Raji (cell line): Measurements from ENCODE around the gene CLIC5.

Experiments
- POLR2A ChIP-seq: IDR thresholded peaks from 2 replicates; pipeline ENCODE4 v1.6.1; 2011; ENCODE audit warnings: low read depth, low read length, control low read depth; ENCODE audit not compliant: insufficient read depth

Gene CLIC5

DNA sequence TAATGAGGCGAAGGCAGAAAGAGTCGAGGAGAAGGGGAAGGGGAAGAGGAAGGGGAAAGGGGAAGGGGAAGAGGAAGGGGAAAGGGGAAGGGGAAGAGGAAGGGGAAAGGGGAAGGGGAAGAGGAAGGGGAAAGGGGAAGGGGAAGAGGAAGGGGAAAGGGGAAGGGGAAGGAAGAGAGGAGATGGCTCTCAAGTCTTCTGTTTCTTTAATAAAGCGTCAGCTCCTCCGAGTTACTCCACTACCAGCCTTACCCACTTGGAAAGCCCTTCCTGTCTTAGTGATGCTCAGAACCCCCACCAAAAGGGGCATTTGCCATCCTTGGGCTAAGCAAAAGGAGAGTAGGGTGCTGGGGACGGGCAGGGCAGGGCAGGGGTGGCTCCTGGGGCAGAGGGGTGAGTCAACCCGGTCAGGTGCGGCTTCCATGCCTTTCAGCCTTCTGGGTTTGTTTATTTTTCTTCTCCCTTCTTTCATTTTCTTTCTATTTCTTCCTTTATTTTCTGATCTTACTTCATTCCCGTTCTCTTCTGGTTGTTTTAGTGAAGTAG, 476 bp upstream of the CLIC5 start:
- TF ChIP-seq POLR2A: no peak

DNA sequence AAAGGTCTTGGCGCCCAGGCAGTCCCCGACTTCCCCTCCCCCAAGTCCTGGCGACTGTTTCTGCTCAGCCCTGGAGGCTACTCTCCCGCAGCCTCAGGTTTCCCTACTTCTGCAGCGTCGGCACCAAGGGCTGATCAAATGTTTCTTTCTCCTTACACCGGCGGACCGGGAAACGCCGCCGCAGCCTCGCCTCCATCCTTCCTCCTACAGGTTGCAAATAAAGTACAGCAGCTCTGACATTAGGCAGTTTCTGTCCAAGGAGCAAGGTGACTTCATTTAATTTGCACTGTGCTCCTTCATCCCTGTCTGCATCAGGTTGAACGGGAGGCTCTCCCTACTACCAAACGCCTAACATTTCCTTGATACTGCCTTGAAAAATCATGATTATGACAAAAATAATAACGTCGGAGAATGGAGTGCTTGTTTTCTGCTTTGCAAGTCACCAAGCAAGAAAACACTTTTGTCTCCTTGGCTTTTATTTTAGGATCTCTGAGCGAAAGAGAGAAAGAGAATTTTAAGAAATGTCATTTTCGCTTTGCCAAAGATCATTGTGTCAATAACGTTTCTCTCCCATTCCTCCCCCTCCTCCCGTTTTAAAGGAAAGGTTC, 1.0 kb downstream of the CLIC5 start:
- no peak for TF ChIP-seq POLR2A

DNA sequence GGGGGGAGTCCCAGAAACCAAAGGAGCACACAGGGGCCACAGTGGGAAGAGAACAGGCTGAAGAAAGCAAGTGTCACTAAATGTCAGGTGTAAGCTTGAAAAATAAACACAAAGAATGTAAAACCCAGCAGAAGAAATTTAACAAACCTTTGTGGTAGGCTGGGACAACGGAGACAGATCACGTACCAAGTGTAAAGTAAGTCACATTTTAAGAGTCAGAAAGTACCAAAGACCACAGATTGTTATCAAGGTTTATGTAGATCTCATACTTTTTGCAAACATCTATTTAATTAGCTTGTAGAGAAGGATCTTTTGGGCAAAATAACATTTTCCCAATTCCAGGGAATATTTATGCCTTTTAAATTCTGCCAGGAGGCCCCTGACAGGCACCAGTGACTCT, 1.6 kb downstream of the CLIC5 start:
- TF ChIP-seq POLR2A: no peak

DNA sequence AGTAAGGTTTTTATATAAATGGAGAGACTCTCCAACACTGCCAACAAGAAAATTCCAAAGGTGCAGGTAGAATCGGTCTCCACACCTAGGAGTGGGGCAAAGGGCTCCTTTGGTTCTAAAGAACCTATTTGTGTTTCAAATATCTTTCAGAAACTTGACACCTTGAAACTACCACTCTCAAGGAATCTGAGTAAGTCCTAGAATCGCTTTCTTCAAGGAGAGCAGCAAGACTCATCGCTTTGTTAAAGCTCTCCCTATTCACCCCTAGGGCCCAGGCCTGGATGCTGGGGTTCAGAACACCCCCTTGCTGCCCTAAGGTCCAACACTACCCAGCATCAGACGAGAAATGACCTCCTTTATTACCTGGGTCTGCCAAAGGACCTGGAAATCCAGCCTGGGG, 2.0 kb downstream of the CLIC5 start:
- no peak for TF ChIP-seq POLR2A

DNA sequence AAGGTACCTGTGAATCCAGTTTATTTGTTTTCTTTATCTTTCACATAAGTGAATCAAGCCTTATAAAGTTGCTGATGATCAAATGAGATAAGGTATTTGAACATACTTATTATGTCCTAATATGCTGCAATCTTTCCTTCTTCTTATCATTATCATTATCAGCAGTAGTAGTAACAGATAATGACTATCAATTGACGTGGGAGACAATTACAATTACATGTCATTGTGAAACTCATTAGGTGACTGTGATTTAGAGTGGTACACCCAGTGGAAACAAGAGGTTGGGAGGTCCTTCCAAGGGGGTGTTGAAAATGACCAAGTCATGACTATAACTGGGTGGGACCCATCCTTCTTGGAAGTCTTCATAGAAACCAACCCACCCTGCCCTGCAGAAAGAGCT, 2.8 kb downstream of the CLIC5 start:
- no peak for TF ChIP-seq POLR2A

DNA sequence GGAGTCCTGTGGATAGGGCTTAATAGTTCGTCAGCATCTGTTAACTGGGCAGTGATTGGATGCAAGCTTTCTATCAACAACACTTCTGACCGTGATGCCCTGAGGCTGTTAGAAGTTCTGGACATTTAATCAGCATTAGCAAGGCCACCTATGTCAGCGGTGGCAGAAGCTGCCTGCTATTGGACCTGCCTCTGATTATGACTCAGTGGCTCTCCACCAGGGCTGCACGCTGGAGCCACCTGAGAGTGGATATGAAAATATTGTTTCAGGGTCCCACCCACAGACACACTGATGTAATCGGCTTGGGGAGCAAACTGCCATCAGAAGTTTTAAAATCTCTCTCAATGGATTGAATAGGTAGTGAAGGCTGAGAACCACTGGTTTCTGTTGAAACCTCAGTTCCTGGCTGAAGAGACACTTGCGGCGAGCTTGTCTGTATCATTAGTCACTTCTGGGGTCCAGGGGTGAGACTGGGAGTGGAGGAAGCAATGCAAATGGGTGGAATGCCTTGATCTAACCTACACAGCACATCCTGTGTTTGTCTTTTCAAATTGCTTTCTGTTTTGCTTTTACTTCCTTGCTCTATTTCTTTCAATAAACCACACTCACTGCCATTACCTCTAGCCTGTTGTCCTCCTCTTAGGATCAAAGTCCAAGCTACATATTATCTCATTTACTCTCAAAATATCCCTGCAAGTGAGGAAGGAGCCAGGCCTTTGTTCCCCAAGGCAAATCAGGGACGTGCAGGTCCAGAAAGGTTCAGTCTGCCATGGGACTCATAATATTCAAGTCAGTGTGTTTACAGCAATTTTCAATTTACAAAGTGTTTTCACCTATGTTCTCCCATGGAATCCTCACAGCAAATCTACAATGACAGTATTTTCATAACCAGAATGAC, 4.2 kb downstream of the CLIC5 start:
- no peak for TF ChIP-seq POLR2A

DNA sequence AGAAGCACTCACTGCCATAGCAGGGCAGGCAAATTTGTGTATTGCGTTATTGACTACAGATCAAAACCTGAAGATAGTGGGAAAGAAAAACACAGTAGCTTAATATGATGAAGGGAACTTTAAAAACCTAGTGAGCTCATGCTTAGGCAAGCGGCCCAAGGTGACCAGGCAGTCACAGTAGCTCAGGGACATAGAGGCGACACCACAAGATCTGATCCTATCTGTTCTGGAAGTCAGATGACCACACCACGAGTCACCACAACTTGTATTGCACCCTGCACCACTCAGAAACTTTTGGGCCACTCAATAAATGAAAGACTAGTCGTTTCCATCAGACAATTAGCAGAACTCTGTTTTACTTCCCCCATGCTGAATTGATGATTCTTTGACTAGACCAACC, 4.9 kb downstream of the CLIC5 start:
- no peak for TF ChIP-seq POLR2A

DNA sequence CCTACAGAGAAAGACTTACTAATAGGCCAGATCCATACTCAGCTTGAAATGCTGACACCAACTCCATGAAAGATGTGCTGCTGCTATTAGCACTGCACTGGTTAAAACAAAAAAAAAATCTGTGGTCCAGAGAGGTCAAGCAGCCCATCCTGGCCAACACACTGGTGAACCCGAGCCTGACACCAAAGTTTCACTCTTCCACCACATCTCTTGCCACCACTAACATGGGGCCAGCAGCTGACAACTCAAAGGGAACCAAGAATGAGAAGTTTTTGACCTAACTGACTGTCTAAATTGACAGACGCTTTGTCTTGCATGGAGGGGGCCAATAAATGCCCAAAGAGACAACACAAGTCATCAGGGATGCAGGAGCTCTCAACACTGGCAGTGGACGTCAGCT, 5.4 kb downstream of the CLIC5 start:
- TF ChIP-seq POLR2A: no peak

DNA sequence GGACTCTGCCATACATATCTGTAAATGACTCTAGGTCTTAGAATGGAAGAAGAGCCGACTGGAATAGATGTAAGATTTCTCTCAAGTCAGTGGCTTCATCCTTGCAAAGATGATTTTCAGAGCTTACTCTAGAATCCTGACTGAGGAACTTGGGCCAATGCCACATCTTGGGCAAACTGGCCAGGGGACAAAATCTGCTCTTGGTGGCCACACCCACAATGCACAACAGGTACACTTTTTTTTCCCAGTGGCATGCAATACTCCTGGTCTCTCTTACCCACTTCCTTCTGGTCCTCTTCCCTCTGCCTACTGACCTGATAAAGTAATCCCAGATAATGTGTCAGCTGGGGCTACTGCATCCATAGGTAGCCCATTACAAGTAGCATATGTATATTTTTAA, 13.4 kb downstream of the CLIC5 start:
- TF ChIP-seq POLR2A: no peak

DNA sequence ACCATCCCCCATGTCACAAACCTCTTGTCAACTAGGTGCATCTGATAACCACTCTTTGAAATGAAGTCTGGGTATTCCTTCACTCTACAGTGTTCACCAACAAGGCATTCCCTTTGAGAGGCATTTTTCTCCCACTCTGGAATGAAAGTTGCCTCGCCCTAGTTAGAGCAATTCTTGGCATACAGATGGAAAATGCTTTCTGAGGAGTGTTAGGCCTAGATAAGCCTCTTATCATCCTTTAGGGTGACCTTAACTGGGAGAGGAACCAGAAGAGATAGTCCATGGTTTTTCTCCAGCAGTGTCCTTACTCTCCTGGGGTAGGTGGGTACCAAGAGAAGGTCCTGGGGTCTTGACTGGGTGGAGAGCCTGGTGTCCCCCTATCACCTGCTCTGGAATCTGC, 14.8 kb downstream of the CLIC5 start:
- TF ChIP-seq POLR2A: no peak

DNA sequence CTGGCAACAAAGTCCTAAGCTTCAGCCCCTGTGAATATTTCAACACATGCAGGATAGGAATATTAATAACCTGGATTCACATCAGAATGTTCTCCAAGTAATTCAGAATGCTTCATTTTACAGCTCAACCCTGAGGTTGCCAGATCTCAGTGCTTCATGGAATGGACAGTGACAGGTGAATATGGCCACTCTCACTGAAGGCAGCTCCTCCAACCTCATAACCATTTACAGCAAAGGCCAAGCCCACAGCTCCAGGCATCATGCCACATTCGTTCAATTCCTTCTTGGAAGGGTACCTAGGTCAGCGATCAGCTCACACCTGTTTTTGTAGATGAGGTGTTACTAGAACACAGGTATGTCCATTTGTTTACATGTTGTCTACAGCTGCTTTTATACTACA, 17.1 kb downstream of the CLIC5 start:
- no peak for TF ChIP-seq POLR2A

DNA sequence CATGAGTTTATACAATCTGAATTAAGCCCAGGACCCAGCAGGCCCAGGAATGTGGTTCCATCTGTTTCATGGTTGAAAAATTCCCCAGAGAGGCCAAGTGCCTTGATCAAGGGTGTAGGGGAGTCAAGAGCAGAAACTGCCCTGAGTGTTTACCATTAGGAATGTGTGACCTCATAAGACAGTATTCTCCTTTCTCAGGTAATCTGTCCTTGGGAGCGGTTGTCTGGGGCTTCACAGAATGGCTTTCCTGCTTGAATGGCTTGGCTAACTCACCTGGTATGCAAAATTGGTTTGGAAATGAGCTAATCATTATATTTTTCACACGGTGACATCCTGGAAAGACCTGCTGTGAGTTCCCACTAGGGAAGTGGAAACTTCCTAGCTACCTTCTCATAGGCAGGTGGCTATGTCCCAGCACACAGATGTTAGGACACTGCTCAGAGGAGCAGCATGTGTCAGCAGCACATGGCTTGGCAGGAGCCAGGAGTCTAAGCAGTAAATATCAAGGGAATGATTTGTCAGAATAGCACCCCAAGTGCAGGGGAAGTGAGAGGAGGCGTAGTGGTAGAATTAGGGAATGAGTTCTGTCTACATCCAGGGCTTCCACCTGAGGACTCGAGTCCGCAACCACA, 17.7 kb downstream of the CLIC5 start:
- no peak for TF ChIP-seq POLR2A

DNA sequence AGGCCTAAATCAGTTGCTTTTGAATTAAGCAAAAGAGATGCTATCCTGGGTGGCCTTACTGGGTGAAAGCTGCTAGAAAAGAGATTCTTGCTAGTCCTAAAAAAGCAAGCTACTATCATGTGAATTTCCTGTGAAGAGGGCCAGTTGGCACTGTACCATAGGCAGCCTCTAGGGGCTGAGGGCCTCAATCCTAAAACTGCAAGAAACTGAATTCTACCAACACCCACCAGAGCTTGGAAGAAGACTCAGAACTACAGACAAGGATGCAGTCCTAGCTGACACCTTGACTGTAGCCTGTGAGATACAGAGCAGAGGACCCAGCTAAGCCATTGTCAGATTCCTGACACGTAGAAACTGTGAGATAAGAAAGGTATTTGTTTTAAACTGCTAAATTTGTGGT, 24.5 kb downstream of the CLIC5 start:
- TF ChIP-seq POLR2A: no peak

DNA sequence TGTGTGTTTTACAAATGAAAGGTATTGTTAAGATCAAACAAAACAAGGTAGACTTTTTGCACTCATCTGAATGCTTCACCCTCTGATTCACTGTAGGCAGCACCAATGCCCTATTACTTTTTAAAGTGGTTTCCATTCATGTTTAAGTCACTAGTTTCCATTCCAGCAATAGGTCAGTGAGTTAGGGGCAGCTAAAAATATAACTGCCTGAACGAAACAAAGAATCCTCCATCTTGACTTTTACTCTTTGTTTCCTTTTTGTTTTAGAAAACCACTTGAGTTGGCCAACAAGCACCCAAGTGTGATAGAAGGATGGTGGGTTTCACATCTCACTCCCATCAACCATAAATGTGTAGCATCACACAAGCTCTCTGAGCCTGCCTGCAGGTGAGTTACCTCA, 25.5 kb downstream of the CLIC5 start:
- TF ChIP-seq POLR2A: no peak

DNA sequence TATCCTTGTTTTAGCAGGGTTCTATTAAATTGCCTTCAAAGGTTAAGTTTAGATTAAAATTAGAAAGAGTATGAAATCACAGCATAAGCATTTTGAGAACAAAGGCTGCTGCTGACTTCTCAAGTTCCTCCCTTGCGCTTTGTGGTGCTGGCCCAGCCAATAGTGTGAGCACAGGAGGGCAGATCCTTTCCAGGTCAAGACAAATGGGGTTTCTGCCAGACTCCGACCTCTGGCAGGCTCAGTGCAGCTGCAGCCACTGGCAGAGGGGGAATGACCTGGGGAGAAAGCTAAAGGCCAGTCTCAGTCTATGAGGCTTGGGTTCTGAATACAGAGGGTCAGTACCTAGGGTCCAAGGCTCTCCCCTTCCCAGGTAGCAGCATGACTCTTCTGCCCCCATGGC, 27.0 kb downstream of the CLIC5 start:
- TF ChIP-seq POLR2A: no peak

DNA sequence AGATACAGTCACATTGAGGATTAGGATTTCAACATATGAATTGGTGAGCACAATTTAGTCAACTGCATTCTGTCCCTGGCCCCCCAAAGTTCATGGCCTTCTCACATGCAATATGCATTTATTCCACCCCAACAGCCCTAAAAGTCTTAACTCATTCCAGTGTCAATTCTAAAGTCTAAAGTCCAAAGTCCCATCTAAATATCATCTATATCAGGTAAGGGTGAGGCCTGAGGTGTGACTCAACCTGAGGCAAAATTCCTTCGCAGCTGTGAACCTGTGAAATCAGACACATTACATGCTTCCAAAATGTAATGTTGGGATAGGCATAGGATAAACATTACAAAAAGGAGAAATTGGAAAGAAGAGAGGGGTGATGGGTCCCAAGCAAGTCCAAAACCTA, 27.8 kb downstream of the CLIC5 start:
- TF ChIP-seq POLR2A: no peak
